Neural crest cell (in vitro differentiated cells): ENCODE measurements around the gene ZNF500. TPM values are rescaled to one million over a fixed set of nuclear protein-coding genes. Genes with fewer than 3 reads are reported as not detected.

ENCODE experiments used
- DNase-seq: peaks from one replicate; pipeline ENCODE4 v3.0.0; 2021; ENCODE audit warnings: low read depth, mixed read lengths, low spot score
- H3K27ac Mint-ChIP-seq: one replicate; pipeline ENCODE4 v1.8.0; 2021; ENCODE audit warnings: mild to moderate bottlenecking, mixed read lengths; ENCODE audit not compliant: unreplicated experiment
- H3K27me3 Mint-ChIP-seq: 2 replicates; pipeline ENCODE4 v1.8.0; 2021; ENCODE audit warnings: low read depth, mild to moderate bottlenecking, mixed read lengths
- H3K36me3 Mint-ChIP-seq: 2 replicates; pipeline ENCODE4 v1.8.0; 2021; ENCODE audit warnings: low read depth, mild to moderate bottlenecking, mixed read lengths
- H3K4me1 Mint-ChIP-seq: 2 replicates; pipeline ENCODE4 v1.8.0; 2021; ENCODE audit warnings: mixed read lengths
- H3K4me3 Mint-ChIP-seq: one replicate; pipeline ENCODE4 v1.8.0; 2021; ENCODE audit warnings: mild to moderate bottlenecking, mixed read lengths
- H3K9me3 Mint-ChIP-seq: 2 replicates; pipeline ENCODE4 v1.8.0; 2021; ENCODE audit warnings: mixed read lengths
- total RNA-seq: library from RNA; stranded (reverse); gene quantifications from 2 replicates; pipeline ENCODE4 v1.2.1, GENCODE V29; 2021
- TF ChIP-seq, protein P1 (sequence below): fragments of 200-600 bp; sonication (generic); conservative IDR thresholded peaks from 2 replicates; pipeline ENCODE4 v1.5.0; 2021; ENCODE audit warnings: antibody characterized with exemption, mild to moderate bottlenecking

The ZNF500 gene
- total RNA-seq, 1 donor from 2014 or later = 21.1 TPM

DNA sequence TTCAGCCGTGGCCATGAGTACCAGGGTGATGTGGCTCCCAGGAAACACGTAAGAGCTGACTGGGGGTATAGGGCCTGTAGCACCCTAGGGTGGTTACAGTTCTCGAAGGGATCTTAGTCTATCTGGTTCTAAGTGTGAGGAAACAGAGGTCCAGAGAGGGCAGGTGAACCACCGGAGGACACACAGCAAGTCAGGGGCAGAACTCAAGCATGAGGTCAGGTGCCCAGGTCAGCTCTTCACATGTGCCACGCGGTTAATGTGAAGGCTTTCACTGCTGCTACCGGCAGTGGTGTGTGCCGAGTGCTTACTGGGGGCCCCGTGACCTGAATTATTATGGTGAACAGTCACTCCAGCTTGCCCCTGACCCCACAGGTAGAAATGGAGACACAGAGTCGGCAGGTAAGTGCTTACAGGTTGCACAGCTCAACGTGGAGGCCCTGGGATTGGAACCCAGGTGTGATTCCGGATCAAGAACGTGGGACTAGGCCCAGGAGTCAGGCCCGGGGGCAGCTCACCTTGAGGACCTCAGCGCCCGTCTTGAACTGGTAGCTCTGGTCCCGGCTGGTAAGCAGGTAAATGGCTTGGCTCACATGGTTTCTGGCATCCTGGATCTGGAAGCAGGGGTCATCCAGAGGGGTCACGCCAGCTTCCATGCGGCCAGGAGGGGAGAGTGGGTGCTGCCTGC is 32.4 kb upstream of the ZNF500 start:
- TF ChIP-seq, protein P1, sequence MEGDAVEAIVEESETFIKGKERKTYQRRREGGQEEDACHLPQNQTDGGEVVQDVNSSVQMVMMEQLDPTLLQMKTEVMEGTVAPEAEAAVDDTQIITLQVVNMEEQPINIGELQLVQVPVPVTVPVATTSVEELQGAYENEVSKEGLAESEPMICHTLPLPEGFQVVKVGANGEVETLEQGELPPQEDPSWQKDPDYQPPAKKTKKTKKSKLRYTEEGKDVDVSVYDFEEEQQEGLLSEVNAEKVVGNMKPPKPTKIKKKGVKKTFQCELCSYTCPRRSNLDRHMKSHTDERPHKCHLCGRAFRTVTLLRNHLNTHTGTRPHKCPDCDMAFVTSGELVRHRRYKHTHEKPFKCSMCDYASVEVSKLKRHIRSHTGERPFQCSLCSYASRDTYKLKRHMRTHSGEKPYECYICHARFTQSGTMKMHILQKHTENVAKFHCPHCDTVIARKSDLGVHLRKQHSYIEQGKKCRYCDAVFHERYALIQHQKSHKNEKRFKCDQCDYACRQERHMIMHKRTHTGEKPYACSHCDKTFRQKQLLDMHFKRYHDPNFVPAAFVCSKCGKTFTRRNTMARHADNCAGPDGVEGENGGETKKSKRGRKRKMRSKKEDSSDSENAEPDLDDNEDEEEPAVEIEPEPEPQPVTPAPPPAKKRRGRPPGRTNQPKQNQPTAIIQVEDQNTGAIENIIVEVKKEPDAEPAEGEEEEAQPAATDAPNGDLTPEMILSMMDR = no peak
- peak overlapping the region; percentile 72 for H3K4me3 Mint-ChIP-seq

DNA sequence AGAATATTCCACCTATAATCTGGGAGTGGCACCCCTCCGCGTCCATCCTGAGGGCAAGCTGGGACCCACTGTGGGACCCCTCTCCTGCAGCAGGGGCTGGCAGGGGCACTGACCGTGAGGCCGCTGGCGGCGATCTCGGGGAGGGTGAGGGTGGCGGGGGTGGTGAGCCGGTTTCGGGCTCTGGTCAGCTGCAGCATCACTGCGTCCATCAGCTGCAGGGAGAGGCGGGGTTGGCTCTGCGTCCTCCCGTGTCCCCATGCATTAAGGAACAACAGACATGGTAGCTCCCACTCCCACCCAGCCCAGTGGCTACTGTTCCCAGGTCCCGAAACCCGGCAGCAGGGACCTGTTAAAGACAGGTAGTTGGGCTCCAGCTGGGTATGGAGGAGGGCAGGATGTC is 31.5 kb upstream of the ZNF500 start:
- H3K4me1 Mint-ChIP-seq = peaks cover 7% of the 10 kb centered on the region
- H3K27ac Mint-ChIP-seq = no peak overlapping the region
- TF ChIP-seq, protein P1 = no peak
- no peak for DNase-seq
- H3K9me3 Mint-ChIP-seq = no peaks in the 10 kb centered on the region
- no peak overlapping the region for H3K4me3 Mint-ChIP-seq
- H3K36me3 Mint-ChIP-seq = no peaks in the 10 kb centered on the region
- no peaks in the 10 kb centered on the region for H3K27me3 Mint-ChIP-seq

More for the DNA sequence above, 32.4 kb upstream of the ZNF500 start:
- Mint-ChIP-seq H3K4me1 (peaks cover 9% of the 10 kb centered on the region), H3K27me3 (no peaks in the 10 kb centered on the region), H3K27ac (no peak overlapping the region), H3K9me3 (no peaks in the 10 kb centered on the region), H3K36me3 (no peaks in the 10 kb centered on the region)
- DNase-seq = no peak

GRCh38 chr16:4797805-4798252 is 30.9 kb upstream of the ZNF500 start:
- no peaks in the 10 kb centered on the region for H3K27me3 Mint-ChIP-seq
- TF ChIP-seq, protein P1 = no peak
- no peak for DNase-seq
- no peak overlapping the region for H3K27ac Mint-ChIP-seq
- no peaks in the 10 kb centered on the region for H3K9me3 Mint-ChIP-seq
- peaks cover under 1% of the 10 kb centered on the region for H3K4me1 Mint-ChIP-seq
- no peak overlapping the region for H3K4me3 Mint-ChIP-seq
- H3K36me3 Mint-ChIP-seq = no peaks in the 10 kb centered on the region

DNA sequence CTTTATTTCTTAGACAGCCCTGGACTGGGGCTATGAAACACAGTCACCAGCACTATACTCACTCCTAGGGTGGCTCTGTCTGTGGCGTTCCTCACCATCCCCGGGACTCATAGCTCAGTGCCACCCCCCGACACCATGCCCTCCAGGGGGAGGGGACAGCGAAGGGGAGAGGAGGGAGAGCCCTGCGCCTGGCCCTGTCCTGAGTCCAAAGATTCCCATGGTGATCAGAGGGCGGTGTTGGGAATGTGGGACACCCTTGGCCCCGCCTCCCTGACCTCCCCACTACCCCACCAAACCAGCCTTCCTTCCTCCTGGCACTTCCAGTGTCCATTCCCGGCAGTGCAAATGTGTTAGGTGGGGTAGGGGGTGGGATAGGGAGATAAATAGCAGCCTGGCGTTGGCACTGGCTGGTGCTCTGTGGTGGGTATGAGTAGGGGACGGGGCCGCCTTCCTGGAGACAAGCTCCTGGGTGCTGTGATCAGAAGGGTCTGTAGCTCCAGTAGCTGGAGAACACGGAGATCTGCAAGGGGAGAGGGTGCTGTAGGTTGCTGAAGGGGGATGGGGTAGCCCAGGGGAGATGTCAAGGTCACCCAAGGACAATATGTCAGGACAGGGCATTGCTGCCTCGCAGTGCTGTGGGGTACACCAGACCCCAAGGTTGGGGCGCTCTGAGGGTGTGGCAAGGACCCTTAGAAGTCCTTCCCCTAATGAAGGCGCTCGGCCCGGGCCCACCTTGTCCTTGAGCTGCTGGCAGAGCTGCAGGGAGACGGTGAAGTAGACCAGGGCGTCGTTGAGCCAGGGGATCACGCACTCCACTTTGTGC is 30.2 kb upstream of the ZNF500 start:
- H3K4me1 Mint-ChIP-seq = no peaks in the 10 kb centered on the region
- no peaks in the 10 kb centered on the region for H3K36me3 Mint-ChIP-seq
- TF ChIP-seq, protein P1 = no peak
- no peak for DNase-seq
- no peaks in the 10 kb centered on the region for H3K27me3 Mint-ChIP-seq
- H3K9me3 Mint-ChIP-seq = no peaks in the 10 kb centered on the region
- H3K27ac Mint-ChIP-seq = no peak overlapping the region
- H3K4me3 Mint-ChIP-seq = no peak overlapping the region

- H3K4me3 Mint-ChIP-seq = no peak overlapping the region
- no peaks in the 10 kb centered on the region for H3K27me3 Mint-ChIP-seq
- H3K36me3 Mint-ChIP-seq = no peaks in the 10 kb centered on the region
- H3K9me3 Mint-ChIP-seq = no peaks in the 10 kb centered on the region
- TF ChIP-seq, protein P1 = no peak
- H3K4me1 Mint-ChIP-seq = no peaks in the 10 kb centered on the region
- no peak for DNase-seq
- no peak overlapping the region for H3K27ac Mint-ChIP-seq
These were observed 29.0 kb upstream of the ZNF500 start for GRCh38 chr16:4795828-4796572.
